ENCODE results near the gene XRN1.

XRN1 gene

DNA sequence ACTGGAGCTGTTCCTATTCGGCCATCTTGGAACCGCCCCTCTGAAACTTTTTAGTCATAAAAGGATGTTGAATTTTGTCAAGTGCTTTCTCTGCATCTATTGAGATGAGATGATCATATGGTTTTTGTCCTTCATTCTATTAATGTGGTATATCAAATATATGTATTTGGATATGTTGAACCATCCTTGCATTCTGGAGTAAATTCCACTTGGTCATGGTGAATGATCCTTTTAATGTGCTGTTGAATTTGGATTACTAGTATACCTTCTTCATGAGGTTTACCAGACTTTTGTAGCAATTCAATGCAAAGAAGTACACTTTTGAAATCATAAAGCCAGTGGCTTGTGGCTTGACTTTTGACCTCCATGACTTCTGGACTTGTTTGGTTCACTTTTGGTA lies 33.4 kb upstream of the XRN1 start:
- Histone ChIP-seq H3K9me3 (ENCODE audit: insufficient read depth, low read depth, low read length) (peaks cover 8% of the 10 kb centered on the region; the same call in 1 of the 2 replicates), H3K36me3 (ENCODE audit: insufficient read depth, low read length) (peaks cover 23% of the 10 kb centered on the region; the same call in 1 of the 2 replicates), H3K4me1 (ENCODE audit: insufficient read depth, low read length, poor library complexity, severe bottlenecking) (no peaks in the 10 kb centered on the region)

DNA sequence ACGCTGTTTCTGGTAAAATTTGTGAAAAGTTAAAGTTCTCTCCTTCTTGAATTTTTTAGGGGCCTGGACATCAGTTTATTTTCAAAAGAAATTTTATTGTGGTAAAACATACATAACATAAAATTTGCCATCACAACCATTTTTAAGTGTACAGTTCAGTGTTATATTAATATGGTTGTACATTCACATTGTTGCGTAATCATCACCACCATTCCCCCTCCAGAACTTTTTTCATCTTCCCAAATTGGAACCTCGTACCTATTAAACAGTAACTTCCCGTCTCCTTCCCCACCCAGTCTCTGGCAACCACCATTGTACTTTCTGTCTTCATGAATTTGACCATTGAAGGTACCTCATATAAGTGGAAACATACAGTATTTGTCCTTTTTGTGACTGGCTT lies 23.0 kb upstream of the XRN1 start:
- H3K36me3 ChIP-seq (ENCODE audit: insufficient read depth, low read length): no peaks in the 10 kb centered on the region
- H3K9me3 ChIP-seq (ENCODE audit: insufficient read depth, low read depth, low read length): no peaks in the 10 kb centered on the region; the same call in 1 of the 2 replicates
- H3K4me3 ChIP-seq (ENCODE audit: low read length, poor library complexity, severe bottlenecking): no peak overlapping the region
- H4K20me1 ChIP-seq (ENCODE audit: insufficient read depth, low read length, poor library complexity, severe bottlenecking): no peaks in the 10 kb centered on the region
- no peak overlapping the region for H3K4me2 ChIP-seq (ENCODE audit: low read depth, low read length, poor library complexity, severe bottlenecking)
- no peaks in the 10 kb centered on the region for H3K79me2 ChIP-seq (ENCODE audit: insufficient read depth, low read length)
- no peaks in the 10 kb centered on the region for H3F3A ChIP-seq (ENCODE audit: low read depth)
- H3K27me3 ChIP-seq (ENCODE audit: insufficient read depth, low read length, poor library complexity, severe bottlenecking): no peaks in the 10 kb centered on the region
- H3K9ac ChIP-seq (ENCODE audit: low read depth, low read length, poor library complexity, severe bottlenecking): no peak overlapping the region
- H3K9me2 ChIP-seq (replicated peaks; ENCODE audit: low read depth, low read length): no peaks in the 10 kb centered on the region
- TF ChIP-seq, protein P1, sequence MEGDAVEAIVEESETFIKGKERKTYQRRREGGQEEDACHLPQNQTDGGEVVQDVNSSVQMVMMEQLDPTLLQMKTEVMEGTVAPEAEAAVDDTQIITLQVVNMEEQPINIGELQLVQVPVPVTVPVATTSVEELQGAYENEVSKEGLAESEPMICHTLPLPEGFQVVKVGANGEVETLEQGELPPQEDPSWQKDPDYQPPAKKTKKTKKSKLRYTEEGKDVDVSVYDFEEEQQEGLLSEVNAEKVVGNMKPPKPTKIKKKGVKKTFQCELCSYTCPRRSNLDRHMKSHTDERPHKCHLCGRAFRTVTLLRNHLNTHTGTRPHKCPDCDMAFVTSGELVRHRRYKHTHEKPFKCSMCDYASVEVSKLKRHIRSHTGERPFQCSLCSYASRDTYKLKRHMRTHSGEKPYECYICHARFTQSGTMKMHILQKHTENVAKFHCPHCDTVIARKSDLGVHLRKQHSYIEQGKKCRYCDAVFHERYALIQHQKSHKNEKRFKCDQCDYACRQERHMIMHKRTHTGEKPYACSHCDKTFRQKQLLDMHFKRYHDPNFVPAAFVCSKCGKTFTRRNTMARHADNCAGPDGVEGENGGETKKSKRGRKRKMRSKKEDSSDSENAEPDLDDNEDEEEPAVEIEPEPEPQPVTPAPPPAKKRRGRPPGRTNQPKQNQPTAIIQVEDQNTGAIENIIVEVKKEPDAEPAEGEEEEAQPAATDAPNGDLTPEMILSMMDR (conservative IDR thresholded peaks at IDR 0.05; ENCODE audit: low read length): no peak
- no peak for TF ChIP-seq EZH2phosphoT487 (IDR thresholded peaks at IDR 0.05; ENCODE audit: borderline replicate concordance)
- H3K4me1 ChIP-seq (ENCODE audit: insufficient read depth, low read length, poor library complexity, severe bottlenecking): no peaks in the 10 kb centered on the region
- H2AFZ ChIP-seq (ENCODE audit: low read length): no peak overlapping the region

More for the DNA sequence above, 33.4 kb upstream of the XRN1 start:
- Histone ChIP-seq H2AFZ (ENCODE audit: low read length) (no peak overlapping the region), H4K20me1 (ENCODE audit: insufficient read depth, low read length, poor library complexity, severe bottlenecking) (no peaks in the 10 kb centered on the region), H3K9me2 (replicated peaks; ENCODE audit: low read depth, low read length) (no peaks in the 10 kb centered on the region), H3K9ac (ENCODE audit: low read depth, low read length, poor library complexity, severe bottlenecking) (no peak overlapping the region), H3K79me2 (ENCODE audit: insufficient read depth, low read length) (no peaks in the 10 kb centered on the region), H3F3A (ENCODE audit: low read depth) (no peaks in the 10 kb centered on the region), H3K4me2 (ENCODE audit: low read depth, low read length, poor library complexity, severe bottlenecking) (no peak overlapping the region), H3K4me3 (ENCODE audit: low read length, poor library complexity, severe bottlenecking) (no peak overlapping the region), H3K27me3 (ENCODE audit: insufficient read depth, low read length, poor library complexity, severe bottlenecking) (no peaks in the 10 kb centered on the region)
- TF ChIP-seq EZH2phosphoT487 (IDR thresholded peaks at IDR 0.05; ENCODE audit: borderline replicate concordance): no peak
- TF ChIP-seq, protein P1 (conservative IDR thresholded peaks at IDR 0.05; ENCODE audit: low read length): no peak

GRCh38 chr3:142468456-142468855 lies 20.6 kb upstream of the XRN1 start:
- H3F3A ChIP-seq (ENCODE audit: low read depth): no peaks in the 10 kb centered on the region
- H3K9ac ChIP-seq (ENCODE audit: low read depth, low read length, poor library complexity, severe bottlenecking): no peak overlapping the region
- no peak overlapping the region for H2AFZ ChIP-seq (ENCODE audit: low read length)

More at GRCh38 chr3:142468456-142468855, 20.6 kb upstream of the XRN1 start:
- Histone ChIP-seq H3K9me3 (ENCODE audit: insufficient read depth, low read depth, low read length) (no peaks in the 10 kb centered on the region; the same call in 1 of the 2 replicates), H3K27me3 (ENCODE audit: insufficient read depth, low read length, poor library complexity, severe bottlenecking) (no peaks in the 10 kb centered on the region), H3K4me2 (ENCODE audit: low read depth, low read length, poor library complexity, severe bottlenecking) (no peak overlapping the region), H3K4me1 (ENCODE audit: insufficient read depth, low read length, poor library complexity, severe bottlenecking) (no peaks in the 10 kb centered on the region), H3K79me2 (ENCODE audit: insufficient read depth, low read length) (no peaks in the 10 kb centered on the region), H3K36me3 (ENCODE audit: insufficient read depth, low read length) (no peaks in the 10 kb centered on the region), H4K20me1 (ENCODE audit: insufficient read depth, low read length, poor library complexity, severe bottlenecking) (no peaks in the 10 kb centered on the region), H3K9me2 (replicated peaks; ENCODE audit: low read depth, low read length) (no peaks in the 10 kb centered on the region), H3K4me3 (ENCODE audit: low read length, poor library complexity, severe bottlenecking) (no peak overlapping the region)
- TF ChIP-seq EZH2phosphoT487 (IDR thresholded peaks at IDR 0.05; ENCODE audit: borderline replicate concordance): no peak
- TF ChIP-seq, protein P1 (conservative IDR thresholded peaks at IDR 0.05; ENCODE audit: low read length): no peak

Data from Loucy (cell line).